ENCODE measurements around the gene PPIH. TPM values are rescaled to one million over a fixed set of nuclear protein-coding genes. Genes with fewer than 3 reads are reported as not detected.

PPIH gene
- total RNA-seq, 1 experiment from 2014 or later = 102 TPM

DNA sequence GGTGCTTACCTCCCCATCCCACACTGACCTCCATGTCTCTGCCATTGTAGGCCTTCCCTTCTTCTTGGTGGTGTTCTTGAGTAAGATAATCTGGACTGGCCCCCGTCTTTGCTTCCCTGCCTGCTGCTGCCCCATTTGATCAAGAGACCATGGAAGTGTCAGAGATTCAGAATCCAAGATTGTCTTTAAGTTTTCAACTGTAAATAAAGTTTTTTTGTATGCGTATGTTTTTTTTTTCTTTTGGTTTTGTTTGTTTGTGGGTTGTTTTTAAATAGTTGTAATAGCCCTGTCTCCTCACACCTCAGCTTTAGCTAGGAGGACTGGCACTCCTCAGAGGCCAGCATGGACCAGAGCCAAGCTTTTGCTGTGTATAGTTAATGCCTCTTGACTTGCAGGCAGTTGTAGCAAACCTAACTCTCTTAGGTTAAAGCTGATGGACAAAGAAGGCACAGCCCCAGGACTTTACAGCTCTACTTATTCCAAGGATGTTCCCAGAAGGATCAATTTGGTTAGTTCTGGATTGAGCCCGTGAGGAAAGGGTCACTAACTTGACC is 18.4 kb downstream of the PPIH start:
- POLR2A ChIA-PET (ENCODE audit: unreplicated experiment) = interaction anchor here (0.7 kb wide), 1 partner anchor 215 kb away, joined by 5 read pairs; no protein-coding TSS in a partner anchor
- Histone ChIP-seq H3K79me2 (ENCODE audit: low read depth) (peaks cover 17% of the 10 kb centered on the region), H4K20me1 (ENCODE audit: insufficient read depth) (no peaks in the 10 kb centered on the region), H3K4me1 (replicated peaks; ENCODE audit: insufficient read depth) (peaks cover 10% of the 10 kb centered on the region), H3K9me2 (ENCODE audit: insufficient read depth) (no peaks in the 10 kb centered on the region), H3K36me3 (ENCODE audit: low read depth) (no peaks in the 10 kb centered on the region), H2AFZ (no peak overlapping the region), H3K27ac (no peak overlapping the region), H3K4me3 (no peak overlapping the region), H3F3A (ENCODE audit: insufficient read depth, low read depth) (0 out of 2 replicates have a peak, but pooled peaks cover 3% of the 10 kb centered on the region), H3K9me3 (ENCODE audit: insufficient read depth, low read depth) (no peaks in the 10 kb centered on the region), H3K4me2 (no peak overlapping the region), H3K27me3 (ENCODE audit: insufficient read depth, low read depth) (no peaks in the 10 kb centered on the region)
- DNase-seq = no peak
- CTCF ChIA-PET = interaction anchor here (0.5 kb wide), 1 partner anchor 332 kb away, joined by 4 read pairs; no protein-coding TSS in a partner anchor
- intact Hi-C loops (cut with micrococcal nuclease; ENCODE audit: unreplicated experiment) = no loop called here
- no TSS peak for BruUV-seq (replicated peaks)
- TF ChIP-seq, protein P1, sequence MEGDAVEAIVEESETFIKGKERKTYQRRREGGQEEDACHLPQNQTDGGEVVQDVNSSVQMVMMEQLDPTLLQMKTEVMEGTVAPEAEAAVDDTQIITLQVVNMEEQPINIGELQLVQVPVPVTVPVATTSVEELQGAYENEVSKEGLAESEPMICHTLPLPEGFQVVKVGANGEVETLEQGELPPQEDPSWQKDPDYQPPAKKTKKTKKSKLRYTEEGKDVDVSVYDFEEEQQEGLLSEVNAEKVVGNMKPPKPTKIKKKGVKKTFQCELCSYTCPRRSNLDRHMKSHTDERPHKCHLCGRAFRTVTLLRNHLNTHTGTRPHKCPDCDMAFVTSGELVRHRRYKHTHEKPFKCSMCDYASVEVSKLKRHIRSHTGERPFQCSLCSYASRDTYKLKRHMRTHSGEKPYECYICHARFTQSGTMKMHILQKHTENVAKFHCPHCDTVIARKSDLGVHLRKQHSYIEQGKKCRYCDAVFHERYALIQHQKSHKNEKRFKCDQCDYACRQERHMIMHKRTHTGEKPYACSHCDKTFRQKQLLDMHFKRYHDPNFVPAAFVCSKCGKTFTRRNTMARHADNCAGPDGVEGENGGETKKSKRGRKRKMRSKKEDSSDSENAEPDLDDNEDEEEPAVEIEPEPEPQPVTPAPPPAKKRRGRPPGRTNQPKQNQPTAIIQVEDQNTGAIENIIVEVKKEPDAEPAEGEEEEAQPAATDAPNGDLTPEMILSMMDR (conservative IDR thresholded peaks at IDR 0.05) = no peak
- no peak for TF ChIP-seq EZH2 (IDR thresholded peaks at IDR 0.05; ENCODE audit: low read depth)

DNA sequence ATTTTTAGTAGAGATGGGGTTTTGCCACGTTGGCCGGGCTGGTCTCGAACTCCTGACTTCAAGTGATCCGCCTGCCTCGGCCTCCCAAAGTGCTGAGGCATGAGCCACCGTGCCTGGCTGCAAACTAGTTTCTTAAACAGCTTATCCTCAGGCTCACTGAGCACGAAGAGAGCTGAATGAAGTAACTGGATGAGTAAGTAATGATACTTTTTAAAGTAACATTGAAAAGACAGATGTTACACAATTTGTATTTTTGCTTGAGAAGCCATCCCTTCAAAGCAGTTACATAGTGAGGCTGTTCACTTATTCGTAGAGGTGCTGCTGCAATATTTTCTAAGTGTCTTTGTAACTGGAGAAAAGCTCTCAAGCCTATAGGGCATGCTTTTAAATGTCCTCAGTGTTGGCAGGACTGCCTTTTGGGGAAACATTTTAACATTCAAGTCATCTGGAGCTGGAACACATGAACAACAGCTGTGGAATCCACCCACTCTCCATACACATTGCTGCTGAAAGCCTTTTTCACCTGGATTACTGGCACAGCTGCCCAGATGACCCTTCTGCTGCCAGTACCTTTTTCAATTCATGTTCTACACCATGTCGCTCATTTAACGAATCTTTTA is 21.3 kb downstream of the PPIH start:
- Histone ChIP-seq H3K79me2 (ENCODE audit: low read depth) (peaks cover 35% of the 10 kb centered on the region), H3K36me3 (ENCODE audit: low read depth) (peaks cover 9% of the 10 kb centered on the region; the same call in 1 of the 2 replicates), H3K4me1 (replicated peaks; ENCODE audit: insufficient read depth) (peaks cover 16% of the 10 kb centered on the region), H3K9me3 (ENCODE audit: insufficient read depth, low read depth) (no peaks in the 10 kb centered on the region), H3K4me3 (no peak overlapping the region), H3K4me2 (no peak overlapping the region), H4K20me1 (ENCODE audit: insufficient read depth) (peaks cover 14% of the 10 kb centered on the region), H3K27me3 (ENCODE audit: insufficient read depth, low read depth) (no peaks in the 10 kb centered on the region), H3K27ac (no peak overlapping the region), H3F3A (ENCODE audit: insufficient read depth, low read depth) (peaks cover 6% of the 10 kb centered on the region; the same call in 1 of the 2 replicates), H2AFZ (no peak overlapping the region), H3K9me2 (ENCODE audit: insufficient read depth) (no peaks in the 10 kb centered on the region)
- no peak for TF ChIP-seq EZH2 (IDR thresholded peaks at IDR 0.05; ENCODE audit: low read depth)
- TF ChIP-seq, protein P1 (conservative IDR thresholded peaks at IDR 0.05) = no peak
- no peak for DNase-seq
- intact Hi-C loops (cut with micrococcal nuclease; ENCODE audit: unreplicated experiment) = no loop called here
- POLR2A ChIA-PET (ENCODE audit: unreplicated experiment) = interaction anchor here (0.6 kb wide), 1 partner anchor 87 kb away, joined by 4 read pairs; the partner anchor contains the start of genes C1orf50 and P3H1
- CTCF ChIA-PET = no interaction called here
- no TSS peak for BruUV-seq (replicated peaks)

DNA sequence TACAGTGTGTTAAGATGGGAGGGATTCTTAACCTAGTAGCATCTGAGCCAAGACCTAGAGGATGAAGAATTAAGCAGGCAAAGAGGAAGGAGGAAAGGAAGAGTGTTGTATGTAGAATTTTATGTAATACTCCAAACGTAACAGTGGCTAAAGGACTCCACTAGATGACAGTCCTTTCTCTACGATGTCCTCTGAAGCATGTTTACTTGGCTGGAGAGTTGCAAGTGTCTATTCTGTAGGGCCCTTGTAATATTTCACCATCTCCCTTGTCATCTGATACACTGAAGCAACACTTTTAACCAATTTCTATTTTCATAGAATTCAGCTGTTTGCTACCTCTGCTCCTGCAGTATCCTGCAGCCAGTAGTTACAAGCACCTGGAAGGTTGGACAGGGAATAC is 21.8 kb downstream of the PPIH start:
- H3K4me1 ChIP-seq (replicated peaks; ENCODE audit: insufficient read depth) = peaks cover 22% of the 10 kb centered on the region
- no peak overlapping the region for H2AFZ ChIP-seq
- intact Hi-C loops (cut with micrococcal nuclease; ENCODE audit: unreplicated experiment) = loop anchor here (5.0 to 10.0 kb wide), 2 partner anchors 103 to 345 kb away; partner anchors contain the start of gene FOXJ3
- peak overlapping the region; percentile 93; the same call in 1 of the 2 replicates for H3K4me3 ChIP-seq
- no peaks in the 10 kb centered on the region for H3K9me2 ChIP-seq (ENCODE audit: insufficient read depth)
- no peak overlapping the region for H3K27ac ChIP-seq
- CTCF ChIA-PET = no interaction called here
- peaks cover 6% of the 10 kb centered on the region; the same call in 1 of the 2 replicates for H3F3A ChIP-seq (ENCODE audit: insufficient read depth, low read depth)
- H3K79me2 ChIP-seq (ENCODE audit: low read depth) = peaks cover 41% of the 10 kb centered on the region
- no TSS peak for BruUV-seq (replicated peaks)
- H3K36me3 ChIP-seq (ENCODE audit: low read depth) = peaks cover 14% of the 10 kb centered on the region; the same call in 1 of the 2 replicates
- POLR2A ChIA-PET (ENCODE audit: unreplicated experiment) = interaction anchor here (0.6 kb wide), 2 partner anchors 10 to 87 kb away, joined by 4 to 6 read pairs; partner anchors contain the start of genes C1orf50 and P3H1
- DNase-seq = no peak
- peaks cover 20% of the 10 kb centered on the region for H4K20me1 ChIP-seq (ENCODE audit: insufficient read depth)
- no peaks in the 10 kb centered on the region for H3K27me3 ChIP-seq (ENCODE audit: insufficient read depth, low read depth)
- no peak for TF ChIP-seq EZH2 (IDR thresholded peaks at IDR 0.05; ENCODE audit: low read depth)
- TF ChIP-seq, protein P1 (conservative IDR thresholded peaks at IDR 0.05) = no peak
- H3K9me3 ChIP-seq (ENCODE audit: insufficient read depth, low read depth) = no peaks in the 10 kb centered on the region
- H3K4me2 ChIP-seq = peak overlapping the region; percentile 91
